H7 (cell line): ENCODE measurements around the gene TPGS1. TPM values are rescaled to one million over a fixed set of nuclear protein-coding genes. Genes with fewer than 3 reads are reported as not detected.
"Not testable (repeated sequence)": the region's sequence is repeated elsewhere in the genome, so short reads cannot be mapped to it uniquely, and the experiment has no call there.

Experiments used
- DNase-seq: peaks from one replicate; pipeline ENCODE4 v3.0.0; 2012
- H3K27me3 ChIP-seq: 2 replicates; pipeline ENCODE4 v1.6.0; 2011; ENCODE audit warnings: mild to moderate bottlenecking, low read length; ENCODE audit not compliant: control insufficient read depth, insufficient read depth
- H3K36me3 ChIP-seq: replicated peaks from 2 replicates; pipeline ENCODE4 v1.5.1; 2011; ENCODE audit warnings: low read length; ENCODE audit not compliant: control insufficient read depth, insufficient read depth
- H3K4me3 ChIP-seq: 2 replicates; pipeline ENCODE4 v1.5.1; 2011; ENCODE audit warnings: low read depth, mild to moderate bottlenecking, control low read depth, low read length, moderate library complexity; ENCODE audit not compliant: insufficient read depth
- total RNA-seq: library from RNA; depleted of rRNA; stranded (reverse); fragments of >200 nt; shearing (Covaris generic); gene quantifications from 2 replicates; pipeline ENCODE4 v1.2.3, GENCODE V29; 2014

Gene TPGS1
- total RNA-seq, 1 experiment from 2014 or later, result 18.1 TPM

DNA sequence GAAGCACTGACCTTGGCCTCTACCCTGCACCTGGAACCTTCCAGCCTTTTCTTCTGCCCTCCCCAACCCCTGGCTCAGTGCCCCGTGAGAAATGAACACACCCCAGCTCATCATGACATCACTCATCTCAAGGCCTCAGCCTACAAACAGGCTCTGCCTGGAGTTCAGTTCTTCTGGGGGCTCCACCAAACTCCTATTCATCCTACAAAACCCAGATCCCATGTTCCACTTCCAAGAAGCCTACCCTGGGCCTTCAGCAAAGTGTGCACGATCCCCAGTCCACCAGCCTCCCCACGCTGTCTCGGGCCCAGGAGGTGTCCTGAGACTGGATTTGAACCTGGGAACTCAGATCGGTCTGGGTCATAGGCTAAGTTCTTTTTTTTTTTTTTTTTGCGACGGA is 37.5 kb upstream of the TPGS1 start:
- no peak overlapping the region for H3K4me3 ChIP-seq
- no peak for DNase-seq

DNA sequence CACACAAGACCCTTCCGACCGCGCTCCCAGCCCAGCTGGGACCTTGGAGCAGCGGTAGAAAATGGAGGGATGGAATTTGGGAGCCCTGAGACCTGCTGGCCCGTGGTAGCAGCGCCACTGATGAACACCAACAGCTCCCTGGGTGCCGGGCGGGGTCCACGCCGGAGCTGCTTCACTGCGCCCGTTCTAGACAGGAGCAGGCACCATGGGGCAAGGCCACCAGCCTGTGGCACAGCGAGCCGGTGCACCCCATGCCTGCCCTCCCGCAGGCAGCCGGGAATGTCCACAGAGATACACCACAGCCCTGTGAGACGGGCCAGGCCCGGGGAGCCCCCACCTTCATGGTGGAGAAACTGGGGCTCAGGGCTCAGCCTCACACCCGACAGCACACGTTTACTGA is 36.6 kb upstream of the TPGS1 start:
- DNase-seq, result peak; percentile 56
- no peak overlapping the region for H3K4me3 ChIP-seq
- H3K27me3 ChIP-seq, result no peaks in the 10 kb centered on the region
- no peaks in the 10 kb centered on the region for H3K36me3 ChIP-seq

More for the DNA sequence above, 37.5 kb upstream of the TPGS1 start:
- no peaks in the 10 kb centered on the region for H3K36me3 ChIP-seq
- no peaks in the 10 kb centered on the region for H3K27me3 ChIP-seq

DNA sequence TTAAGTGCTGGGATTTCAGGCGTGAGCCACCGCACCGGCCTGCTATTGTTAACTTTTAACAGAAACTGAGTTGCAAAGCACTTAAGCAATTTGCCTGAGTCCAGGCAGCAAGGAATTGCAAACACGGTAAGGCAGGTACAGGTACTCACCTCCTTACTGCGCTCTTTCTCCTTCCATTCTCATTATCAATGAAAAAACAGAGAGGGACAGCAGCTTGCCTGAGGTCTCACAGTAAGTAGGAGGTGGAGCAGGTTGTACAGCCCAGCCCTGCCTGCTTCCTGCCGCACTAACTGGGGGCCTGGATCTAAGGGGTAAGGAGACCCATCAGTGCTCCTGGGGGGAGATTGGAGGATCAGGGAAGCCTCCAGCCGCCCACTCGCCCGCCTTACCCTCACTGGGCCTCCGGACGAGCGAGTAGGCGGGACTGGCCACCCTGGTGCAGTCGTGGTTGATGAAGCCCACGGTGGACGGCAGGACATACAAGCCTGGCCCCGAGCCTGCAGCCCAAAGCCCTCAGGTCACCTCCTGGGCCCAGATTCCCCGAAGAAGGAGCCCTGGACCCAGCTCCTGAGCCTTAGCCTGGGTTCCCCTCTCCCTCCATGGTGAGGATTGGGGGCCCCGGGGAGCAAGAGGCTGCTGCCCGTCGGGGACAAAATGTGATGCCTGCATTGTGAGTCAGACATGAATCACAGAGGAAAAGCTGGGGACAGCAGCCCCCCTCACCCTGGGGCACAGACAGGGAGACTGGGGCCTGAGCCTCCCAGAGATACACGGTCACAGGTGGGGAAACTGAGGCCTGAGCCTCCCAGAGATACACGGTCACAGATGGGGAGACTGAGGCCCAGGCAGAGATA is 35.1 kb upstream of the TPGS1 start:
- H3K27me3 ChIP-seq, result no peaks in the 10 kb centered on the region
- H3K4me3 ChIP-seq, result no peak overlapping the region
- peak; percentile 70 for DNase-seq
- H3K36me3 ChIP-seq, result no peaks in the 10 kb centered on the region

DNA sequence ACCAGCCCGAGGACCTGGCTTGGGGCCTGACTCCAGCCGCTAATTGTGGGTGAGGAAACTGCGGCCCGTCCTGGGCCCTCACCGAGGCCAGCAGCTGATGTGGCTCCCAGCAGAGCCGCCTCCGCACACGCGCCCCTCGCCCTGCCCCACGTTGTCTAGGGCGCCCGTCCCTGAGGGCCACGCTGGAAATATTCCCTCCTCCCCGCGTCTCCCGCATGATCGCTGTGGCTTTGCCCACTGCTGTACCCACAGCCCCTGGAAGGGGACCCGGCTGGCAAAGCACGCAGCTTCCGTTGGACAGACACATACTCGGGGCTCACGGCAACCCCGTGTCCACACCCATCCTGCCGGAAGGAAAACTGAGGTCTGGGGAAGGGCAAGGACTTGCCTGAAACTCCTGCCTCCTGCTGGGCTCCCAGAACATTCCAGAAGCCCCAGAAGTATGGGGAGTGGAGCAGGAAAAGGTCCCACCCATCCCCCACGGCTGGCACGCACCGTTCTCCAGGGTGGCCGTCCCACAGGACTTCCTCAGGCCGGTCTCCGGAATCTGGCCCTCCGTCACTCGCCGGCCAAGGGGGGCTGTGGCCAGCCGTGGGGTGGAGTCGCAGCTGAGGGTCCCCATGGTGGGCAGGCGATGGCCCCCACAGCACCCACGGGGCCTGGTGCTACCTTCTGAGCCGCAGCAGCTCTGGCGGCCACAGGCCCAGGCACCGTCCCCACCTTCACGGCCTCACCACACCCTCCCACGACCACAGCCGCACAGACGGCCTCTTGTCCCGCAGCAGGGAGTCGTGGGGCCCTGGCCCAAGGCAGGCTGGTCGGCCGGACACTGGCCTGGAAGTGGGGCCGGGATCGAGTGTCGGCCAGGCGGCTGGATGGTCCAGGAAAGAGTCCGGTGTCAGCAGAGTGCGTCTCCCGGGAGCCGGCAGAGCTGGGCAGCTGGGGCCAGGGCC is 32.9 kb upstream of the TPGS1 start:
- H3K27me3 ChIP-seq, result no peaks in the 10 kb centered on the region
- peak; percentile 70 for DNase-seq
- H3K4me3 ChIP-seq, result no peak overlapping the region
- H3K36me3 ChIP-seq, result no peaks in the 10 kb centered on the region

DNA sequence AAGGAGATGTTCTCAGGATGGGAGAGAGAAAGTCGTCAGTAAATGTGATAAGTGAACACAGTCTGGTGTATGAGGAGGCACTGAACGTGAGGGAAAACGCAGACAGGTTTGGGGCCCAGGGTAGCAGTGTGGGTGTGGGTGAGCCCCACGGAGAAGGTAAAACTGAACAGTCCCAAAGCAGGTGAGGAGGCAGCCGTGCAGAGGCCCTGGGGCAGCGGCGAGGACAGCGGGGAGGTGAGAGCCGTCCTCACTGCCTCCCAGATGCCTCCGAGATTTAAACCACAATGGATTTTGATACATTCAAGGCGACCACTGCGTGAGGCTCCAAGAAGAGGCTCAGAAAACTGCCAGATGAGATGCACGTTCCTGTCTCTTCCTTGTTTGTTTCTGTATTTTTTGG is 31.9 kb upstream of the TPGS1 start:
- Histone ChIP-seq H3K27me3 (no peaks in the 10 kb centered on the region), H3K4me3 (no peak overlapping the region), H3K36me3 (no peaks in the 10 kb centered on the region)
- DNase-seq, result peak; percentile 39

DNA sequence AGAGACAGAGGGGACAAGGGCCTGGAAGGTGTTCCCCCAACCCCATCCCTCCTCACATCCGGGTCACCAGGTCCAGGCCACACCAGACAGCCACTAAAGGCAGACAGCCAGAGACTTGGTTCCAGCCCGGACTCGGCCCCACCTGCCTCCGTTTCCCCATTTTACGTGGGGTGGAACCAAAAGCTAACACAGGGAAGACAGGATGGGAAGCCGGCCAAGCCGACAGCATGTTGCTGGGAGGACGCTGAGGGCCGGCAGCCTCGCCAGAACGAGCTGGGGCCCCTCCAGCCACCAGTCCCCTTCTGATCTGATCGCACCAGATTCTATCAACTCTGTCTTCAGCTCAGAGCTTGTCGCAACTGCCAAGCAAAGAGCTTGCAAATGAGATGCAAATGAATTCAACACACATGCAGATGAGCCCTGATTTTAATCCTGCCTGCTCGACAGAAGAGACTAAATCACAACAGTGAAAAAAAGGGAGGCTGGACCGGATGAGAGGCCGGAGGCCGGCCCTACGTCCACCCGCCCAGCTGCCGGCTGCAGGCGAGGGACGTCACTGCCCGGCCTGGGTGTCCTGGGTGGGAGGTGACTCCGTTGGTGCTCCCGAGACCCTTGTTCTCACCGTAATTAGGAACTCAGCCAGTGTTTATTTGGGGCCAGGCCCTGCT is 28.9 kb upstream of the TPGS1 start:
- no peak overlapping the region for H3K4me3 ChIP-seq

DNA sequence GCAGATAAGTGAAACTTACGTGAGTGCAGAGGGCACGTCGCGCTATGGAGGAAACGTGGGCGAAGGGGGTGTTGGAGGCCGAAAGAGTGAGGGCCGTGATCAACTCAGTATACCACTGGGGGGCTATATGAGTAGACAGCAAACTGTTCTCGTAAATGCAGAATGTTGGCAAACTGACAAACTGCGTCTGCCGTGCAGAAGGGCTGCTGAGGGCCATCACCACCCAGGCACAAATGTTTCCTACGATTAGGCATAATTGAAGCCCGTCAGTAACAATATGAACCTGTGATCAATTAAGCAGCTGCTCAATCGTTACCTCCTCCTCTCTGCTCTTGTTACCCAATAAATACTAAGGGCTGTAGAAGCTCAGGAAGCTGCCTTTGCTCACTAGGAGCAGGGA is 28.3 kb upstream of the TPGS1 start:
- H3K4me3 ChIP-seq, result no peak overlapping the region
- H3K27me3 ChIP-seq, result no peaks in the 10 kb centered on the region
- DNase-seq, result peak; percentile 21
- no peaks in the 10 kb centered on the region for H3K36me3 ChIP-seq

More for the DNA sequence above, 28.9 kb upstream of the TPGS1 start:
- DNase-seq, result peak; percentile 69
- Histone ChIP-seq H3K27me3 (no peaks in the 10 kb centered on the region), H3K36me3 (no peaks in the 10 kb centered on the region)

DNA sequence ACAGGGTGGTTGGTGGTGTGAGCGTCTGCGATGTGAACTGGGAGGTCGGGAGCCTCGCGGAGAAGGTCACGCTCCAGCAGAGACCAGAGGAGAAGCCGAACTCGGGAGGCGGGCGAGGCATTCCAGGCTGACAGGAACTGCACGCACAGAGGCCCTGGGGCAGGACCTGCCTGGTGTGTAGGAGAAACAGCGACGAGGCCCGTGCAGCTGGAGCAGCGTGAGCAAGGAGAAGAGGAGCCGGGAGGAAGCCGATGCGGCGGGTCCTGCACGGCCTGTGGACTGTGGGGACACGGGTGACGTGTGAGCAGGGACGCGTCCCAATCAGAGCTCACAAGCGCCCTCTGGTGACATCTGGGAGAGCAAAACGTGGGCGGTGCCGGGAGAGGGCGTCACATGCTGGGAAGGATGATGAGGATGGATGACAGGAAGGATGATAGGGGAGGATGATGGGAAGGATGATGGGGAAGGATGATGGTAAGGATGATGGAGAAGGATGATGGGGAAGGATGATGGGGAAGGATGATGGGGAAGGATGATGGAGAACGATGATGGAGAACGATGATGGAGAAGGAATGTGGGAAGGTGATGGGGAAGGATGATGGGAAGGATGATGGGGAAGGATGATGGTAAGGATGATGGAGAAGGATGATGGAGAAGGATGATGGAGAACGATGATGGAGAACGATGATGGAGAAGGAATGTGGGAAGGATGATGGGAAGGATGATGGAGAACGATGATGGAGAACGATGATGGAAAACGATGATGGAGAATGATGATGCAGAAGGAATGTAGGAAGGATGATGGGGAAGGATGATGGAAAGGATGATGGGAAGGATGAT is 27.1 kb upstream of the TPGS1 start:
- no peak overlapping the region for H3K4me3 ChIP-seq
- no peaks in the 10 kb centered on the region; the same call in 1 of the 2 replicates for H3K27me3 ChIP-seq
- DNase-seq, result peak; percentile 93
- H3K36me3 ChIP-seq, result no peaks in the 10 kb centered on the region

DNA sequence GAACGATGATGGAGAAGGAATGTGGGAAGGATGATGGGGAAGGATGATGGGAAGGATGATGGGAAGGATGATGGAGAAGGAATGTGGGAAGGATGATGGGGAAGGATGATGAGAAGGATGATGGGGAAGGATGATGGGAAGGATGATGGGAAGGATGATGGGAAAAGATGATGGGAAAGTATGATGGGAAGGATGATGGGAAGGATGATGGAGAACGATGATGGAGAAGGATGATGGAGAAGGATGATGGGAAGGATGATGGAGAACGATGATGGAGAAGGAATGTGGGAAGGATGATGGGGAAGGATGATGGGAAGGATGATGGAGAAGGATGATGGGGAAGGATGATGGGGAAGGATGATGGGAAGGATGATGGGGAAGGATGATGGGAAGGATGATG is 26.2 kb upstream of the TPGS1 start:
- H3K36me3 ChIP-seq, DNase-seq, H3K27me3 ChIP-seq, H3K4me3 ChIP-seq: not testable (repeated sequence)

DNA sequence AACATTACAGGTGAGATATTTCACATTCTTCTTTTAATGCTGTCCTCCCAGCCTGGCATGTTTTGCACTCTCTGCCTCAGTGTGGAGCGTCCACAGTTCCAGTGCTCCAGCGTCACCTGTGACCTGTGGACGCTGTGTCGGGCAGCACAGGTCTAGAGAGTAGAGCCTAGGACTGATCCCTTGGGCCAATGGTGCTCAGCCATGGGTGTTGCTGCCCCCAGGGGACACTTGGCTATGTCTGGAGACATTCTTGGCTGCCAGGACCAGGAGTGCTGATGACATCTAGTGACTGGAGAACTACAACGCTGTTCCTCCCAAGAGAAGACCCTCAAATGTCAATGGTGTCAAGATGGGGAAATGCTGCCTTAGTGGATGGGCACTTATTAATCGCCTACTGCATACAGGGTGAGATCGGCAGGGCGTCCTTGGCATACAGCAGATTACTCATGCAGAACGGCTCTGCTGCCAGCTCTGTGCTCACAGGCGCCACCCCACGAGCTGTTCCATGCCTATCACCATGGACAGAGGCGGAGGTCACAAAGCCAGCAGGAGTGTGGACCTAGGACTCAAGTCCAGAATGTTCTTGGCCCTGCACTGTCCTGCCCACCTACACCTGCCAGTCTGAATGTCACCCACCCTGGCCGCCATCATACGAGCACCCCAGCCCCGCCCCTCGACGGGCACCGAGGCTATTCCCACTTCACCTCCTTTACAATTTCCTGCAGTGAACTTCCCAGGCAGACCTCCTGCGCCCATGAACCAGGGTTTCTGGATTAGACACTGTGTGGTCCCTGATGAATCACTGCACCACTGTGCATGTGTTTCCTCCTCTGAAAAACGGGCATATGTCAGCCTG is 24.9 kb upstream of the TPGS1 start:
- Histone ChIP-seq H3K4me3 (no peak overlapping the region), H3K36me3 (no peaks in the 10 kb centered on the region), H3K27me3 (peaks cover 2% of the 10 kb centered on the region; the same call in 1 of the 2 replicates)
- DNase-seq, result peak; percentile 64

DNA sequence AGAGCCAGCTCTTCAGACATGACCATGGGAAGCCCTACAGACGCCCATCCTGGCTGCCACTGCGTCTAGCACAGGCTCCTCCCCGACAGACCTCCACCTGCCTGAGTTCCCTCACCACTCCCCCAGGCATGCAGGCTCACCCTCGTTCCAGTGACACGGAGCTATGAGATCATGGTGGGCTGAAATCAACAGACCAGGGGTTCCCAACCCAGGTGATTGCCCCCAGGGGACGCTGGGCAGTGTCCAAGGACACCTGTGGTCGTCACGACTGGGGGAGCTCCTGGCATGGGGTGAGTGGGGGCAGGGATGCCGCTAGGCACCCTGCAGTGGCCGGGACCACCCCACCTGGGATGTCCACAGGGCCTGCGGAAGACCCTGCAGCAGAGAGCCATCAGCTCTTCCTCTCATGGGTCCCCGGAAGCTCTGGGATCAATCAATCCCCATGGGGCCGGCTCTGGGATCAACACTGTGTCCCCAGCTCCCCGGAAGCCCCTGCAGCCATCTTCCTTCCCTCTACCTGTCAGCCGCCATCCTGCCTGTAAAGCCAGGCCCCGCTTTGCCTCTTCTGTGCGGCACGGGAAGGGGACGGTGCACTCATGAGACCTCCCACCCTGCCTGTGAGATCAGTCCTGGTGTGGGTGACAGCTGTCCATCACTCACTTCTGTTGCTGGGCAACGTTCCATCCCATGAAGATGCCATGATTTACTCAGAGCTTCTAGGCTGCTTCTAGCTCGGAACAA is 23.8 kb upstream of the TPGS1 start:
- Histone ChIP-seq H3K27me3 (peaks cover 2% of the 10 kb centered on the region; the same call in 1 of the 2 replicates), H3K36me3 (no peaks in the 10 kb centered on the region), H3K4me3 (no peak overlapping the region)
- peak; percentile 51 for DNase-seq

DNA sequence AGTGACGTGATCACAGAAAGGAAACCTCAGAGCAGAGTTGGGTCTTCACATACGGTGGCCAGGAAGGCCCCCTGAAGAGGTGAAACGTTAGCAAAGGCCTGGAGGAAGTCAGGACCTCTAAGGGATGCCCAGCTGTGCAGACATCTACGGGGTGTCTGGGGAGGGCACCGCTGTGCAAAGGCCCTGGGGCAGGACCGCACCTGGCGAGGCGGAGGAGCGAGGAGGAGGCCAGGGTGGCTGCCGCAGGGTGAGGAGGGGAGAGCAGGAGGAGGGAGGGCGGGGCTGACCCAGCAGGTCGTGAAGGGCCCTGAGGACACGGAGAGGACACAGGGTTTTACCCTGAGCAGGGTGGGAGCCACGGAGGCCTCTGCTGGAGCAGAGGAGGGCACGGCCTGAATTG is 22.8 kb upstream of the TPGS1 start:
- Histone ChIP-seq H3K36me3 (no peaks in the 10 kb centered on the region), H3K27me3 (peaks cover 2% of the 10 kb centered on the region; the same call in 1 of the 2 replicates), H3K4me3 (no peak overlapping the region)
- no peak for DNase-seq
